ENCODE results near the gene AP5S1. TPM values are rescaled to one million over a fixed set of nuclear protein-coding genes. Genes with fewer than 3 reads are reported as not detected.
"Not testable (repeated sequence)": the region's sequence is repeated elsewhere in the genome, so short reads cannot be mapped to it uniquely, and the experiment has no call there.

Gene AP5S1
- polyA plus RNA-seq, 4 donors = 8.5 to 14.7 (median 12.0) TPM

DNA sequence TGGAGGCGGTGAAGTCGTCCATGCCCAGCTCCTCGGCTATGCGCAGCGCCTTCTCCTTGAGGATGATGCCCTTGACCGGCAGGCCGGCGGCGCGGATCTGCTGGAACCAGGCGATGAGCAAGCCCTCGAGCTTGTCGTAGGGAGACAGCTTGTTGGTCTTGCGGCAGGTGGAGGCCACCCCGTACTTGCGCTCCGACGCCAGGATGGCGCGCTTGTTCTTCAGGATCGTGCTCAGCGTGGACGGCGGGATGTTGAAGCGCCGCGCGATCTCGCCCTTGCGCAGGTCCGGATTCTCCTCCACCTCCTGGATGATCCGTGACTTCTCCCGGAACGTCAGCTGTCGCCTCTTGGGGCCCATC is 34.2 kb upstream of the AP5S1 start:
- H3K4me1 ChIP-seq (ENCODE audit: control insufficient read depth in 3 of 3, insufficient read depth in 2 of 3, low read depth in 1 of 3, low read length in 2 of 3) = peaks cover 4 to 51% (median 11%) of the 10 kb centered on the region in 3 donors
- H3K9me3 ChIP-seq (ENCODE audit: control insufficient read depth in 2 of 2, insufficient read depth in 1 of 2, low read depth in 1 of 2, low read length in 1 of 2) = no peaks in the 10 kb centered on the region
- no peaks in the 10 kb centered on the region for H3K27me3 ChIP-seq (ENCODE audit: control insufficient read depth in 3 of 3, insufficient read depth in 3 of 3, low read length in 3 of 3)
- H3K27ac ChIP-seq (ENCODE audit: low read depth in 1 of 3, low read length in 2 of 3) = peak overlapping the region; percentile 52 to 70 (median 68)
- H3K4me3 ChIP-seq (ENCODE audit: low read depth in 1 of 3, low read length in 3 of 3) = peak overlapping the region; percentile 64 to 91 (median 65)
- DNase-seq = peak; percentile 39 to 82
- H3K36me3 ChIP-seq (ENCODE audit: control insufficient read depth in 3 of 3, insufficient read depth in 2 of 3, low read depth in 1 of 3, low read length in 3 of 3) = peaks cover 0 to 35% (median 2%) of the 10 kb centered on the region in 3 donors
- no peak for FAIRE-seq
- WGBS, 3 donors = 1 to 4% (median 3%) methylated on average over 24 to 35 of the region's 35 CpGs

DNA sequence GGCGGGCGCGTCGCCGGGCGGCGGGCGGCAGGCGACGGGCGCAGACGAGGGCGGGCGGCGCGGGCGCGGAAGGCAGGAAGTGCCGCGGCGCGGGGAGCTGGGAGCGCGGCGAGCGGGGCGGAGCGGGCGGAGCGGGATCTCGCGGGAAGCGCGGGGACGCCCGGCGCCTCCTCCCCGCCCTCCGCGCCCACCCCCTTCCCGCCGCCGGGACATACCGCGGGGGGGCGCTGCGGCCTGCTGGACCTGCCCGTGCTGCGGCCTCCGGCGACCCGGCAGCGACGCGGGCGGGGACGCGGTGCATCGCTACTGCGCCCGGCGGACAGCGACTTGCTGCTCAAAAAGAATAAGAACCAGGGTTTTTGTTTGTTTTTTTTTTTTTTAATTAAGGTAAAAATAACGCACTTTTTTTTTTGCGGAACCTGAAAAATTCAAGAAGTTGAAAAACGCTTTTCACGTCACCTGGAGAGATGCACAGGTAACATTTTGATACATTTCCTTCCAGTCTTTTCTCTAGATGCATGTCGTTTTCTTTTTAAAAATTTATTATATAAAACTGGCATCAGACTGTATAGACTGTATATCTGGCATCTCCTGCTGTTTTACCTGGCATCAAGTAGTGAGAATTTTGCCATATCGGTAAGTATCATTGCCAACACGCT is 33.6 kb upstream of the AP5S1 start, which contains the start of gene CENPB:
Gene CENPB, minus strand, starts transcription at position 76 of the 659 bp plus-strand sequence. CDS start 257 bp downstream, outside the sequence.
- H3K4me3 ChIP-seq (ENCODE audit: low read depth in 1 of 3, low read length in 3 of 3) = peak within 1 kb of the TSS; percentile 64 to 91 (median 65)
- peaks cover 4 to 44% (median 11%) of the 10 kb centered on the region in 3 donors for H3K4me1 ChIP-seq (ENCODE audit: control insufficient read depth in 3 of 3, insufficient read depth in 2 of 3, low read depth in 1 of 3, low read length in 2 of 3)
- H3K27ac ChIP-seq (ENCODE audit: low read depth in 1 of 3, low read length in 2 of 3) = peak within 1 kb of the TSS; percentile 52 to 70 (median 68)
- H3K36me3 ChIP-seq (ENCODE audit: control insufficient read depth in 3 of 3, insufficient read depth in 2 of 3, low read depth in 1 of 3, low read length in 3 of 3) = peaks cover 0 to 35% (median 2%) of the 10 kb centered on the region in 3 donors
- no peaks in the 10 kb centered on the region for H3K27me3 ChIP-seq (ENCODE audit: control insufficient read depth in 3 of 3, insufficient read depth in 3 of 3, low read length in 3 of 3)
- 3 to 5% (median 3%) methylated on average over 47 to 70 of the region's 70 CpGs for WGBS, 3 donors
- no peak for FAIRE-seq
- no peaks in the 10 kb centered on the region for H3K9me3 ChIP-seq (ENCODE audit: control insufficient read depth in 2 of 2, insufficient read depth in 1 of 2, low read depth in 1 of 2, low read length in 1 of 2)
- DNase-seq = peak; percentile 85 to 94

DNA sequence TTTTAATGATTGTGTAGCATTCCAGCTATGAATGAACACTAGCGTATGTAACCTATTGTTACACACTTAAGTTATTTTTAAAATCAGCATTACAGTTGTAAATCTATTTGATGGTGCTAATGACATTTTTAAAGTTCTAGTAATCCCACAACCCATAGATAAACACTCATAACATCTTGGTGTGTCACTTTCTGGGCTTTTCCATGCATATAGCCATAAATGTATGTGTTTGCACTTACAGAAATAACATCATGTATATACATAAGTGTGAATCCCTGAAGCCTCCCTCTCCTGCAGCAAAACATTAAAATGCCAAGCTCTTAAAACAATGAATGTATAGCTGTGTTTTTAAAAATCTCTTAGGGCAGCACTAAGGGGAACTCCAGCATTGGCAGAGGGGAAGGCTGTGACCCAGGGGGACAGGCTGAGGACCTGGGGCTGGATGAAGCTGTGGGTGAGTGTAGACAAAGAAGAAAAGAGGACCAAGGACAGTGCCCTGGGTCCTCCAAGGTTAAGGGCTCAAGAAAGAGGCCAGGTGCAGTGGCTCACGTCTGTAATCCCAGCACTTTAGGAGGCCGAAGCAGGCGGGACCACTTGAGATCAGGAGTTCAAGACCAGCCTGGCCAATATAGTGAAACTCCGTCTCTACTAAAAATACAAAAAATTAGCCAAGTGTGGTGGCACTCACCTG is 32.9 kb upstream of the AP5S1 start:
- Histone ChIP-seq H3K4me1 (ENCODE audit: control insufficient read depth in 3 of 3, insufficient read depth in 2 of 3, low read depth in 1 of 3, low read length in 2 of 3) (peaks cover 4 to 38% (median 11%) of the 10 kb centered on the region in 3 donors), H3K9me3 (ENCODE audit: control insufficient read depth in 2 of 2, insufficient read depth in 1 of 2, low read depth in 1 of 2, low read length in 1 of 2) (no peaks in the 10 kb centered on the region), H3K36me3 (ENCODE audit: control insufficient read depth in 3 of 3, insufficient read depth in 2 of 3, low read depth in 1 of 3, low read length in 3 of 3) (peaks cover 0 to 29% (median 2%) of the 10 kb centered on the region in 3 donors), H3K4me3 (ENCODE audit: low read depth in 1 of 3, low read length in 3 of 3) (peak overlapping the region in 1 of 3 donors; percentile 91), H3K27ac (ENCODE audit: low read depth in 1 of 3, low read length in 2 of 3) (no peak overlapping the region), H3K27me3 (ENCODE audit: control insufficient read depth in 3 of 3, insufficient read depth in 3 of 3, low read length in 3 of 3) (no peaks in the 10 kb centered on the region)
- WGBS, 3 donors = 76 to 80% (median 79%) methylated on average over 5 of the region's 5 CpGs
- FAIRE-seq (no peak), DNase-seq (peak in 1 of 2 donors; percentile 5)

DNA sequence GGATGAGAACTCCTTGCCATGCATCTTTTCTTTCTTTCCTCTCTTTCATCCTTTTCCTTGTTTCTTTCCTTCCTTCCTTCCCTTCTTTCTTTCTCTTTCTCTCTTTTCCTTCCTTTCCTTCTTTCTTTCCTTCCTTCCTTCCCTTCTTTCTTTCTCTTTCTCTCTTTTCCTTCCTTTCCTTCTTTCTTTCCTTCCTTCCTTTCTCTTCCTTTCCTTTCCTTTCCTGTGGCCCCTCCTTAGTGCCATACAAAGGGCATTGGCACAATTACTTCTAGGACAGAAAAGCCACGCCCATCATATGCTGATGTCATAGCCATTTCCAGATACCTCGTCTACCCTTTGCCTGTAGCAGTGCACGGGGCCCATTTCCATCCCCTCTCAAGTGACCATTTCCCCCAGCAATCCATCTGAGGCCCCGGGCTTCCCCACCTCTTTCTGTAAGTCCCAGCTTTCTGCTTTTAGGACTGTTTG is 31.6 kb upstream of the AP5S1 start:
- FAIRE-seq = no peak
- WGBS, 3 donors = 25 to 42% (median 35%) methylated on average over 4 of the region's 4 CpGs
- peaks cover 4 to 27% (median 11%) of the 10 kb centered on the region in 3 donors for H3K4me1 ChIP-seq (ENCODE audit: control insufficient read depth in 3 of 3, insufficient read depth in 2 of 3, low read depth in 1 of 3, low read length in 2 of 3)
- H3K27ac ChIP-seq (ENCODE audit: low read depth in 1 of 3, low read length in 2 of 3) = peak overlapping the region in 1 of 3 donors; percentile 5
- H3K4me3 ChIP-seq (ENCODE audit: low read depth in 1 of 3, low read length in 3 of 3) = no peak overlapping the region
- peak; percentile 83 to 86 for DNase-seq
- H3K36me3 ChIP-seq (ENCODE audit: control insufficient read depth in 3 of 3, insufficient read depth in 2 of 3, low read depth in 1 of 3, low read length in 3 of 3) = peaks cover 0 to 17% (median 2%) of the 10 kb centered on the region in 3 donors
- no peaks in the 10 kb centered on the region for H3K27me3 ChIP-seq (ENCODE audit: control insufficient read depth in 3 of 3, insufficient read depth in 3 of 3, low read length in 3 of 3)
- H3K9me3 ChIP-seq (ENCODE audit: control insufficient read depth in 2 of 2, insufficient read depth in 1 of 2, low read depth in 1 of 2, low read length in 1 of 2) = no peaks in the 10 kb centered on the region

DNA sequence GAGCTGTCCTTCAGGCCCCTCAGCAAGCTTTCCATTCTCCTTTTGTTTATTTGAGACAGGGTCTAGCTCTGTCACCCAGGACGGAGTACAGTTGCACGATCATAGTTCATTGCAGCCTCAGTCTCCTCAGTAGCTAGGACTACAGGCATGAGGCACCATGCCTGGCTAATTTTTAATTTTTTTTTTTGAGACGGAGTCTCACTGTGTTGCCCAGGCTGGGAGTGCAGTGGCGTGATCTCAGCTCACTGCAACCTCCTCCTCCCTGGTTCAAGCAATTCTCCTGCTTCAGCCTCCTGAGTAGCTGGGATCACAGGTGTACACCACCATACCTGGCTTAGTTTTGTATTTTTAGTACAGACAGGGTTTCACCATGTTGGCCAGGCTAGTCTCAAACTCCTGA is 31.1 kb upstream of the AP5S1 start:
- DNase-seq; H3K27me3 ChIP-seq (ENCODE audit: control insufficient read depth in 3 of 3, insufficient read depth in 3 of 3, low read length in 3 of 3); H3K9me3 ChIP-seq (ENCODE audit: control insufficient read depth in 2 of 2, insufficient read depth in 1 of 2, low read depth in 1 of 2, low read length in 1 of 2); FAIRE-seq; H3K4me3 ChIP-seq (ENCODE audit: low read depth in 1 of 3, low read length in 3 of 3): not testable (repeated sequence)
- Histone ChIP-seq H3K4me1 (ENCODE audit: control insufficient read depth in 3 of 3, insufficient read depth in 2 of 3, low read depth in 1 of 3, low read length in 2 of 3) (peaks cover 3 to 24% (median 10%) of the 10 kb centered on the region in 3 donors), H3K27ac (ENCODE audit: low read depth in 1 of 3, low read length in 2 of 3) (peak overlapping the region in 1 of 3 donors; percentile 5), H3K36me3 (ENCODE audit: control insufficient read depth in 3 of 3, insufficient read depth in 2 of 3, low read depth in 1 of 3, low read length in 3 of 3) (peaks cover 0 to 13% (median 2%) of the 10 kb centered on the region in 3 donors)
- WGBS, 3 donors = 80 to 92% (median 82%) methylated on average over 4 of the region's 4 CpGs

DNA sequence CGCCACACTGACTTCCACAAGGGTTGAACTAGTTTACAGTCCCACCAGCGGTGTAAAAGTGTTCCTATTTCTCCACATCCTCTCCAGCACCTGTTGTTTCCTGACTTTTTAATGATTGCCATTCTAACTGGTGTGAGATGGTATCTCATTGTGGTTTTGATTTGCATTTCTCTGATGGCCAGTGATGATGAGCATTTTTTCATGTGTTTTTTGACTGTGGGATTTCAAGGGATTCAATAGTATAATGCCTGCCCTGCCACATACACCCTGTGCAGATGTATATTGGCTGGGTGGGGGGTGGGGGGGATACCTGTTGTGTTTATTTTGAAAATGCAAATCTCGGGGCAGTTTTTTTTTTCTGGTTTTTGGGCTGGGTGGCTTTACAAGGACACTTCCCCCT is 26.2 kb upstream of the AP5S1 start:
- H3K27ac ChIP-seq (ENCODE audit: low read depth in 1 of 3, low read length in 2 of 3); H3K27me3 ChIP-seq (ENCODE audit: control insufficient read depth in 3 of 3, insufficient read depth in 3 of 3, low read length in 3 of 3); DNase-seq; H3K9me3 ChIP-seq (ENCODE audit: control insufficient read depth in 2 of 2, insufficient read depth in 1 of 2, low read depth in 1 of 2, low read length in 1 of 2); FAIRE-seq; H3K4me3 ChIP-seq (ENCODE audit: low read depth in 1 of 3, low read length in 3 of 3): not testable (repeated sequence)
- 82 to 97% (median 90%) methylated on average over 1 of the region's 3 CpGs for WGBS, 3 donors
- Histone ChIP-seq H3K4me1 (ENCODE audit: control insufficient read depth in 3 of 3, insufficient read depth in 2 of 3, low read depth in 1 of 3, low read length in 2 of 3) (peaks cover 10 to 30% (median 17%) of the 10 kb centered on the region in 3 donors), H3K36me3 (ENCODE audit: control insufficient read depth in 3 of 3, insufficient read depth in 2 of 3, low read depth in 1 of 3, low read length in 3 of 3) (peaks cover 0 to 18% (median 0%) of the 10 kb centered on the region in 3 donors)

DNA sequence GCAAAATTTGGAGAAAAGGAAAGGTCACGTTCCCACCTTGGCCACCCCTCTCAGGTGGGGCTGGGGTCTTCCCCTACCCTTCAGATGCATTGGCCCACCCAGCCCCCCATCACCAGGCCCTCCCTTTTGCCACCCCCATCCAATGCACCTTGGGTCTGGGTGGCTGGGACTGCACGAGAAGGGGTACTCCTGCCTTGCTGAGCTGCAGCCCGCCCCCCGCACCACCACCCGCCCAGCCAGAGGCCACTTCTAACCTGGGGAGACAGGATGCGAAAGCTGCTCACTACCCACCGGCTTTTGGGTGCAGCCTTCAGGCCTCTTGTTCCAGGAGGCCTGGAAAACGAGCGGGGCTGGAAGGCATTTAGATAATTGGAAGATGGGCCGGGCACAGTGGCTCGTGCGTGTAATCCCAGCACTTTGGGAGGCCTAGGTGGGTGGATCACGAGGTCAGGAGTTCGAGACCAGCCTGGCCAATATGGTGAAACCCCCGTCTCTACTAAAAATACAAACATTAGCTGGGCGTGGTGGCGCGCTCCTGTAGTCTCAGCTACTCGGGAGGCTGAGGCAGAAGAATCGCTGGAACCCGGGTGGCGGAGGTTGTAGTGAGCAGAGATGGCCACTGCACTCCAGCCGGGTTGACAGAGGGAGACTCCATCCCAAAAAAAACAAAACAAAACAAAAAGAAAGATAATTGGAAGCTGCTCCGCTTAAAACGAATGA is 25.5 kb upstream of the AP5S1 start:
- H3K4me3 ChIP-seq (ENCODE audit: low read depth in 1 of 3, low read length in 3 of 3) = peak overlapping the region in 1 of 3 donors; percentile 68
- no peaks in the 10 kb centered on the region for H3K27me3 ChIP-seq (ENCODE audit: control insufficient read depth in 3 of 3, insufficient read depth in 3 of 3, low read length in 3 of 3)
- H3K36me3 ChIP-seq (ENCODE audit: control insufficient read depth in 3 of 3, insufficient read depth in 2 of 3, low read depth in 1 of 3, low read length in 3 of 3) = peaks cover 0 to 25% (median 0%) of the 10 kb centered on the region in 3 donors
- 86 to 87% (median 87%) methylated on average over 24 to 25 of the region's 25 CpGs for WGBS, 3 donors
- DNase-seq (no peak), FAIRE-seq (no peak)
- H3K4me1 ChIP-seq (ENCODE audit: control insufficient read depth in 3 of 3, insufficient read depth in 2 of 3, low read depth in 1 of 3, low read length in 2 of 3) = peaks cover 10 to 37% (median 18%) of the 10 kb centered on the region in 3 donors
- H3K27ac ChIP-seq (ENCODE audit: low read depth in 1 of 3, low read length in 2 of 3) = peak overlapping the region in 1 of 3 donors; percentile 99
- no peaks in the 10 kb centered on the region for H3K9me3 ChIP-seq (ENCODE audit: control insufficient read depth in 2 of 2, insufficient read depth in 1 of 2, low read depth in 1 of 2, low read length in 1 of 2)
